Gastroesophageal sphincter (tissue), 3 donors: ENCODE results near the gene GSDME.

Experiments used
- CTCF ChIP-seq, 4 experiments: fragments of 200-600 bp in 2 of 4; fragments of 450-650 bp in 2 of 4; sonication (generic) in 1 of 4; IDR thresholded peaks; one replicate each; pipeline ENCODE4 v1.5.1; 2017 to 2019; ENCODE audit warnings: antibody characterized with exemption in 4 of 4, mild to moderate bottlenecking in 2 of 4, moderate library complexity in 2 of 4
- EP300 ChIP-seq: sonication (generic); formaldehyde crosslinking; IDR thresholded peaks from one replicate; pipeline ENCODE4 v1.6.1; 2017; ENCODE audit warnings: antibody characterized with exemption, mild to moderate bottlenecking
- POLR2A ChIP-seq, 2 donors: fragments of 450-650 bp; IDR thresholded peaks; one replicate each; pipeline ENCODE4 v1.6.1; 2017; ENCODE audit warnings: antibody characterized with exemption in 2 of 2, mild to moderate bottlenecking in 2 of 2, moderate library complexity in 1 of 2
- POLR2AphosphoS5 ChIP-seq: sonication (generic); formaldehyde crosslinking; IDR thresholded peaks from one replicate; pipeline ENCODE4 v1.6.1; 2017; ENCODE audit warnings: antibody characterized with exemption

GRCh38 chr7:24784277-24784676 is 27.0 kb upstream of the GSDME start:
- TF ChIP-seq CTCF (IDR thresholded peaks at IDR 0.05) (no peak), POLR2A (IDR thresholded peaks at IDR 0.05) (no peak), EP300 (no peak), POLR2AphosphoS5 (no peak)
